ENCODE measurements around the gene NSFL1C. TPM values are rescaled to one million over a fixed set of nuclear protein-coding genes. Genes with fewer than 3 reads are reported as not detected.

NSFL1C gene
- total RNA-seq, 1 experiment from 2014 or later = 76.1 TPM

GRCh38 chr20:1508574-1508973, 41.9 kb upstream of the NSFL1C start:
- DNase-seq (ENCODE audit: unreplicated experiment) = no peak
- POLR2A ChIA-PET = interaction anchor here (0.7 to 3.5 kb wide), 6 partner anchors 9 to 269 kb away, joined by 3 to 20 read pairs (median 8); partner anchors contain the start of gene NSFL1C

GRCh38 chr20:1507276-1507675, 40.6 kb upstream of the NSFL1C start:
- DNase-seq (ENCODE audit: unreplicated experiment) = no peak
- no TSS peak for BruUV-seq (replicated peaks)
- ChIA-PET POLR2A (interaction anchor here (1.0 to 5.7 kb wide), 6 partner anchors 17 to 227 kb away, joined by 3 to 150 read pairs (median 4); partner anchors contain the start of gene NSFL1C), CTCF (interaction anchor here (0.8 to 10.5 kb wide), 9 partner anchors 17 to 665 kb away, joined by 3 to 615 read pairs (median 8); partner anchors contain the start of gene NSFL1C)
- Mint-ChIP-seq H3K36me3 (ENCODE audit: insufficient read depth, unreplicated experiment) (no peaks in the 10 kb centered on the region), H3K4me1 (ENCODE audit: insufficient read depth, unreplicated experiment) (peaks cover 30% of the 10 kb centered on the region), H3K27me3 (ENCODE audit: insufficient read depth, unreplicated experiment) (peaks cover 14% of the 10 kb centered on the region), H3K4me3 (ENCODE audit: unreplicated experiment) (no peak overlapping the region), H3K27ac (ENCODE audit: low read depth, unreplicated experiment) (no peak overlapping the region), H3K9me3 (ENCODE audit: unreplicated experiment) (no peaks in the 10 kb centered on the region)
- TF ChIP-seq CTCF (IDR thresholded peaks at IDR 0.05; ENCODE audit: unreplicated experiment) = no peak
- intact Hi-C loops (cut with micrococcal nuclease) = no loop called here

More at GRCh38 chr20:1508574-1508973, 41.9 kb upstream of the NSFL1C start:
- no peak overlapping the region for H3K27ac Mint-ChIP-seq (ENCODE audit: low read depth, unreplicated experiment)
- intact Hi-C loops (cut with micrococcal nuclease) = no loop called here
- CTCF ChIA-PET = interaction anchor here (0.6 to 10.5 kb wide), 31 partner anchors 9 to 615 kb away, joined by 3 to 615 read pairs (median 5); partner anchors contain the start of genes NSFL1C and SIRPB2
- H3K9me3 Mint-ChIP-seq (ENCODE audit: unreplicated experiment) = no peaks in the 10 kb centered on the region
- peaks cover 26% of the 10 kb centered on the region for H3K4me1 Mint-ChIP-seq (ENCODE audit: insufficient read depth, unreplicated experiment)
- no peaks in the 10 kb centered on the region for H3K36me3 Mint-ChIP-seq (ENCODE audit: insufficient read depth, unreplicated experiment)
- H3K4me3 Mint-ChIP-seq (ENCODE audit: unreplicated experiment) = no peak overlapping the region
- no peak for TF ChIP-seq CTCF (IDR thresholded peaks at IDR 0.05; ENCODE audit: unreplicated experiment)
- BruUV-seq (replicated peaks) = no TSS peak
- peaks cover 14% of the 10 kb centered on the region for H3K27me3 Mint-ChIP-seq (ENCODE audit: insufficient read depth, unreplicated experiment)

GRCh38 chr20:1505871-1506270, 39.2 kb upstream of the NSFL1C start:
- no peak overlapping the region for H3K4me3 Mint-ChIP-seq (ENCODE audit: unreplicated experiment)
- TF ChIP-seq CTCF (IDR thresholded peaks at IDR 0.05; ENCODE audit: unreplicated experiment) = no peak
- intact Hi-C loops (cut with micrococcal nuclease) = loop anchor here (1.0 kb wide), 1 partner anchor 36 kb away; no protein-coding TSS in a partner anchor
- H3K4me1 Mint-ChIP-seq (ENCODE audit: insufficient read depth, unreplicated experiment) = peaks cover 30% of the 10 kb centered on the region
- ChIA-PET CTCF (interaction anchor here (1.9 to 10.5 kb wide), 7 partner anchors 36 to 271 kb away, joined by 8 to 615 read pairs (median 48); partner anchors contain the start of gene NSFL1C), POLR2A (interaction anchor here (0.6 to 5.7 kb wide), 8 partner anchors 12 to 258 kb away, joined by 3 to 150 read pairs (median 4); partner anchors contain the start of gene NSFL1C)
- H3K27ac Mint-ChIP-seq (ENCODE audit: low read depth, unreplicated experiment) = peak overlapping the region; percentile 47
- no peaks in the 10 kb centered on the region for H3K9me3 Mint-ChIP-seq (ENCODE audit: unreplicated experiment)
- peaks cover 4% of the 10 kb centered on the region for H3K27me3 Mint-ChIP-seq (ENCODE audit: insufficient read depth, unreplicated experiment)
- H3K36me3 Mint-ChIP-seq (ENCODE audit: insufficient read depth, unreplicated experiment) = no peaks in the 10 kb centered on the region
- BruUV-seq (replicated peaks) = no TSS peak
- no peak for DNase-seq (ENCODE audit: unreplicated experiment)

- Mint-ChIP-seq H3K9me3 (ENCODE audit: unreplicated experiment) (no peaks in the 10 kb centered on the region), H3K27me3 (ENCODE audit: insufficient read depth, unreplicated experiment) (no peaks in the 10 kb centered on the region), H3K4me1 (ENCODE audit: insufficient read depth, unreplicated experiment) (peaks cover 35% of the 10 kb centered on the region), H3K4me3 (ENCODE audit: unreplicated experiment) (no peak overlapping the region), H3K36me3 (ENCODE audit: insufficient read depth, unreplicated experiment) (no peaks in the 10 kb centered on the region), H3K27ac (ENCODE audit: low read depth, unreplicated experiment) (peak overlapping the region; percentile 47)
- POLR2A ChIA-PET = interaction anchor here (0.6 to 5.7 kb wide), 12 partner anchors 16 to 964 kb away, joined by 3 to 150 read pairs (median 6); partner anchors contain the start of gene NSFL1C
- no TSS peak for BruUV-seq (replicated peaks)
- peak; percentile 88 for DNase-seq (ENCODE audit: unreplicated experiment)
- intact Hi-C loops (cut with micrococcal nuclease) = loop anchor here (1.0 kb wide), 1 partner anchor 35 kb away; no protein-coding TSS in a partner anchor
- CTCF ChIA-PET = interaction anchor here (0.6 to 10.5 kb wide), 13 partner anchors 12 to 1148 kb away, joined by 4 to 615 read pairs (median 34); partner anchors contain the start of genes NSFL1C, SDCBP2 and SIRPB2
- no peak for TF ChIP-seq CTCF (IDR thresholded peaks at IDR 0.05; ENCODE audit: unreplicated experiment)
Observed at GRCh38 chr20:1505361-1505760, 38.7 kb upstream of the NSFL1C start.

Data from MCF 10A (cell line).